CD14-positive monocyte (primary cell): ENCODE data around the gene ALDH16A1. TPM values are rescaled to one million over a fixed set of nuclear protein-coding genes. Genes with fewer than 3 reads are reported as not detected.

Experiments
- DNase-seq, 3 donors: peaks; one replicate each; pipeline ENCODE4 v3.0.0-alpha.2; 2011 to 2022
- H2AFZ ChIP-seq: 2 replicates; pipeline ENCODE4 v1.6.0; 2012; ENCODE audit warnings: mild to moderate bottlenecking, low read depth, low read length, inconsistent platforms; ENCODE audit not compliant: insufficient read depth, poor library complexity, severe bottlenecking
- H3K27ac ChIP-seq, 2 donors: 1 replicate in 1 of 2; 2 replicates in 1 of 2; pipeline ENCODE4 v1.5.1; 2012 to 2013; ENCODE audit warnings: low read length in 2 of 2, control low read depth in 1 of 2, inconsistent platforms in 1 of 2, low read depth in 1 of 2, mild to moderate bottlenecking in 1 of 2
- H3K27me3 ChIP-seq, 2 donors: one replicate each; pipeline versions ENCODE4 v1.6.0 to v1.6.1; 2011 to 2013; ENCODE audit warnings: low read length in 2 of 2; ENCODE audit not compliant: control insufficient read depth in 2 of 2, insufficient read depth in 2 of 2
- H3K36me3 ChIP-seq, 2 donors: replicated peaks in 1 of 2; 1 replicate in 1 of 2; 2 replicates in 1 of 2; pipeline versions ENCODE4 v1.5.1 to v1.6.1; 2012 to 2013; ENCODE audit warnings: low read length in 2 of 2, control low read depth in 1 of 2, inconsistent platforms in 1 of 2, mild to moderate bottlenecking in 1 of 2; ENCODE audit not compliant: insufficient read depth in 2 of 2, control insufficient read depth in 1 of 2
- H3K4me1 ChIP-seq, 2 donors: 1 replicate in 1 of 2; 2 replicates in 1 of 2; pipeline versions ENCODE4 v1.5.1 to v1.6.1; 2012 to 2013; ENCODE audit warnings: low read length in 2 of 2, control low read depth in 1 of 2, inconsistent platforms in 1 of 2, mild to moderate bottlenecking in 1 of 2, moderate library complexity in 1 of 2; ENCODE audit not compliant: insufficient read depth in 2 of 2, control insufficient read depth in 1 of 2
- H3K4me2 ChIP-seq: replicated peaks from 2 replicates; pipeline ENCODE3; 2012; ENCODE audit warnings: low read length, moderate library complexity, mild to moderate bottlenecking; ENCODE audit not compliant: poor library complexity, severe bottlenecking; ENCODE audit errors: extremely low read depth
- H3K4me3 ChIP-seq, 3 experiments: fragments of 200-600 bp in 1 of 3; sonication (generic) in 1 of 3; replicated peaks in 1 of 3; 1 replicate in 2 of 3; 2 replicates in 1 of 3; pipeline ENCODE4 v1.5.1; 2011 to 2013; ENCODE audit warnings: low read length in 3 of 3, mild to moderate bottlenecking in 3 of 3, control low read depth in 2 of 3, low read depth in 2 of 3, inconsistent platforms in 1 of 3, moderate library complexity in 1 of 3
- H3K79me2 ChIP-seq: 2 replicates; pipeline ENCODE4 v1.6.0; 2012; ENCODE audit warnings: mild to moderate bottlenecking, control low read depth, inconsistent platforms, low read length, moderate library complexity; ENCODE audit not compliant: insufficient read depth
- H3K9ac ChIP-seq: 2 replicates; pipeline ENCODE4 v1.6.0; 2017; ENCODE audit warnings: low read length, mild to moderate bottlenecking; ENCODE audit not compliant: insufficient read depth, poor library complexity, severe bottlenecking
- H3K9me3 ChIP-seq, 2 donors: replicated peaks in 1 of 2; 1 replicate in 1 of 2; 2 replicates in 1 of 2; pipeline versions ENCODE4 v1.5.1 to v1.6.1; 2012 to 2013; ENCODE audit warnings: low read length in 2 of 2, control low read depth in 1 of 2; ENCODE audit not compliant: control insufficient read depth in 1 of 2, insufficient read depth in 1 of 2
- H4K20me1 ChIP-seq: 2 replicates; pipeline ENCODE4 v1.6.0; 2012; ENCODE audit warnings: mild to moderate bottlenecking, low read length, control low read depth, moderate library complexity; ENCODE audit not compliant: insufficient read depth
- H3K27ac Mint-ChIP-seq, 7 donors: one replicate each; pipeline ENCODE4 v1.8.0; 2020; ENCODE audit warnings: mild to moderate bottlenecking in 7 of 7, mixed read lengths in 7 of 7, moderate library complexity in 6 of 7, inconsistent platforms in 2 of 7
- H3K27me3 Mint-ChIP-seq, 3 donors: one replicate each; pipeline ENCODE4 v1.8.0; 2021 to 2022; ENCODE audit warnings: low read depth in 3 of 3, mild to moderate bottlenecking in 3 of 3, mixed read lengths in 3 of 3, moderate library complexity in 3 of 3, inconsistent platforms in 1 of 3
- H3K36me3 Mint-ChIP-seq, 2 donors: one replicate each; pipeline ENCODE4 v1.8.0; 2020; ENCODE audit warnings: mixed read lengths in 2 of 2, inconsistent platforms in 1 of 2, mild to moderate bottlenecking in 1 of 2
- H3K4me1 Mint-ChIP-seq: one replicate; pipeline ENCODE4 v1.8.0; 2020; ENCODE audit warnings: mild to moderate bottlenecking, mixed read lengths
- H3K4me3 Mint-ChIP-seq, 2 donors: one replicate each; pipeline ENCODE4 v1.8.0; 2020; ENCODE audit warnings: mild to moderate bottlenecking in 2 of 2, mixed read lengths in 2 of 2, moderate library complexity in 1 of 2
- H3K9me3 Mint-ChIP-seq, 7 donors: one replicate each; pipeline ENCODE4 v1.8.0; 2020 to 2022; ENCODE audit warnings: mixed read lengths in 7 of 7, mild to moderate bottlenecking in 6 of 7, moderate library complexity in 6 of 7, inconsistent platforms in 2 of 7
- CTCF ChIP-seq: fragments of 200-600 bp; IDR thresholded peaks from one replicate; pipeline ENCODE4 v1.8.0; 2022; ENCODE audit warnings: antibody characterized with exemption, mild to moderate bottlenecking
- WGBS: methylation state at CpG from one replicate; pipeline ENCODE4 v1.1.5; 2013; ENCODE audit warnings: missing lambda C conversion rate; ENCODE audit not compliant: insufficient coverage; 5-methylcytosine and 5-hydroxymethylcytosine counted together
- intact Hi-C, 2 donors: fragments of 100-400 bp; cut with micrococcal nuclease; formaldehyde crosslinking; loops; one replicate each; pipeline versions ENCODE4 v1.15.0 to v1.15.1; 2023
- polyA plus RNA-seq, 3 donors: library from polyadenylated mRNA; depleted of rRNA in 1 of 3; unstranded in 2 of 3; stranded (reverse) in 1 of 3; fragments of 300-500 nt in 2 of 3; fragments of >200 nt in 1 of 3; fragmentation: Illumina TruSeq in 2 of 3; gene quantifications; 1 replicate in 2 of 3; 2 replicates in 1 of 3; pipeline ENCODE4 v1.2.3, GENCODE V29; 2012 to 2021

Gene ALDH16A1
- polyA plus RNA-seq, 3 donors, result 30.8 to 39.5 (median 31.2) TPM

GRCh38 chr19:49451430-49452181 is 1.4 kb upstream of the ALDH16A1 start, which contains the start of gene PIH1D1:
Gene PIH1D1, minus strand, starts transcription at chr19:49451814. Its CDS starts 240 bp downstream, at chr19:49451574.
- peaks cover 39% of the 10 kb centered on the region for H3K4me1 Mint-ChIP-seq
- Histone ChIP-seq H3K9me3 (no peaks in the 10 kb centered on the region), H4K20me1 (no peaks in the 10 kb centered on the region), H2AFZ (peak within 1 kb of the TSS; percentile 93), H3K36me3 (peaks cover 25 to 42% of the 10 kb centered on the region in 2 donors), H3K27ac (peak within 1 kb of the TSS; percentile 92 to 98), H3K79me2 (peaks cover 42% of the 10 kb centered on the region), H3K4me3 (peak within 1 kb of the TSS; percentile 71 to 98 (median 79)), H3K27me3 (no peaks in the 10 kb centered on the region), H3K9ac (peak within 1 kb of the TSS; percentile 84), H3K4me1 (peaks cover 28 to 39% of the 10 kb centered on the region in 2 donors), H3K4me2 (peak within 1 kb of the TSS; percentile 99)
- H3K4me3 Mint-ChIP-seq, result peak within 1 kb of the TSS; percentile 95 to 100
- intact Hi-C loops, result loop anchor here (5.0 to 10.0 kb wide), 3 partner anchors 36 to 367 kb away; partner anchors contain the start of genes RPL13A (in 1 of the 2), RPS11 (in 1 of the 2) and SNRNP70 (in 1 of the 2)
- H3K36me3 Mint-ChIP-seq, result peaks cover 44 to 52% of the 10 kb centered on the region in 2 donors
- peak; percentile 97 to 100 (median 98) for DNase-seq
- under 1% methylated on average over 38 of the region's 42 CpGs for WGBS
- peaks cover 0 to 3% (median 0%) of the 10 kb centered on the region in 3 donors for H3K27me3 Mint-ChIP-seq
- peak within 1 kb of the TSS; percentile 99 to 100 (median 100) for H3K27ac Mint-ChIP-seq
- TF ChIP-seq CTCF, result no peak
- H3K9me3 Mint-ChIP-seq, result peaks cover 0 to 2% (median 0%) of the 10 kb centered on the region in 7 donors

GRCh38 chr19:49453757-49454240 is 774 bp downstream of the ALDH16A1 start:
- Mint-ChIP-seq H3K4me3 (peak overlapping the region; percentile 93 to 100), H3K36me3 (peaks cover 32 to 44% of the 10 kb centered on the region in 2 donors), H3K27me3 (peaks cover 0 to 5% (median 0%) of the 10 kb centered on the region in 3 donors), H3K9me3 (peaks cover 0 to 2% (median 0%) of the 10 kb centered on the region in 7 donors), H3K4me1 (peaks cover 30% of the 10 kb centered on the region), H3K27ac (peak overlapping the region; percentile 99 to 100 (median 100))
- H3K4me1 ChIP-seq, result peaks cover 28 to 39% of the 10 kb centered on the region in 2 donors
- H3K27me3 ChIP-seq, result no peaks in the 10 kb centered on the region
- peaks cover 42% of the 10 kb centered on the region for H3K79me2 ChIP-seq
- H3K9ac ChIP-seq, result peak overlapping the region; percentile 84
- H4K20me1 ChIP-seq, result peaks cover 4% of the 10 kb centered on the region
- no peak for TF ChIP-seq CTCF
- H3K4me3 ChIP-seq, result peak overlapping the region; percentile 69 to 98 (median 71)
- no peaks in the 10 kb centered on the region for H3K9me3 ChIP-seq
- peaks cover 14 to 22% of the 10 kb centered on the region in 2 donors for H3K36me3 ChIP-seq
- H2AFZ ChIP-seq, result peak overlapping the region; percentile 82
- peak overlapping the region; percentile 99 for H3K4me2 ChIP-seq
- WGBS, result 57% methylated on average over 6 of the region's 10 CpGs
- H3K27ac ChIP-seq, result peak overlapping the region; percentile 92 to 98
- peak in 1 of 3 donors; percentile 48 for DNase-seq
- intact Hi-C loops, result loop anchor here (5.0 to 10.0 kb wide), 3 partner anchors 34 to 369 kb away; partner anchors contain the start of genes RPL13A (in 1 of the 2), RPS11 (in 1 of the 2) and SNRNP70 (in 1 of the 2)
